ENCODE measurements around the gene PGS1.

Gene PGS1

DNA sequence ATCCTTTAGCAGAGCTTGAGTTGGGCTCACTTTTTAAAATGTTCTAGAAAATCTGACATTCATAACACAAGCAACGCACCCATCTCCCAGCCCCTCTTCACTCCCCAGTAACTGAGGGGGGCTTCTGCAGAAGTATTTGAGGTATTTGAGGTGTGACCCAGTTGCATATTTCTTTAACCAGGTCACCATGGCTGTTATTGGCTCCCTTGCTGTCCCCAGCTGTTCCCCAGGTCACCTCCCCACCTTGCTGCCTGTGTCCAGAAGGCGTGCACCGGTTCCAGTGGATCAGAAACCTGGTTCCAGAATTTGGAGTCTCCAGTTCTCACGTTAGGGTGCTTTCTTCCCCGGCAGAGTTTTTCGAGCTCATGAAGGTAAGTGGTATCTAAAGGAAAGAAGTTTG is 13.8 kb downstream of the PGS1 start:
- no peak for DNase-seq (ENCODE audit: extremely low read depth, low read depth)

DNA sequence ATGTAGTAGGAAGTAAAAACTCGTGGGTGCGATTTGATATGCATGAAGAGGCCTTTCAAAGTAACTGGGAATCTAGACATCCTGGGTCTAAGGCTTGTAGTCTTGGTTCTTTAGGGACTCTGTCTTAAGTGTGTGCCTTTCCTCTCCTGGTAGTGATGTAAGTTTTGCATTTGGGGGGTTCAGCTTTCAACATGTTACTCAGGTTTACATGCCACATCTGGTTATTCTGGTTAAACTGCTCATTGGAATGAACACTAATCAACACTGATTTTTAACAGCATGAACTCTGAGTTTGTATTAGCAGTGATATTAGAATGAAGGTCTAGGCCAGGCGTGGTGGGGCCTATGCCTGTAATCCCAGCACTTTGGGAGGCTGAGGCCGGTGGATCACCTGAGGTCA is 15.1 kb downstream of the PGS1 start:
- TF ChIP-seq, protein P1, sequence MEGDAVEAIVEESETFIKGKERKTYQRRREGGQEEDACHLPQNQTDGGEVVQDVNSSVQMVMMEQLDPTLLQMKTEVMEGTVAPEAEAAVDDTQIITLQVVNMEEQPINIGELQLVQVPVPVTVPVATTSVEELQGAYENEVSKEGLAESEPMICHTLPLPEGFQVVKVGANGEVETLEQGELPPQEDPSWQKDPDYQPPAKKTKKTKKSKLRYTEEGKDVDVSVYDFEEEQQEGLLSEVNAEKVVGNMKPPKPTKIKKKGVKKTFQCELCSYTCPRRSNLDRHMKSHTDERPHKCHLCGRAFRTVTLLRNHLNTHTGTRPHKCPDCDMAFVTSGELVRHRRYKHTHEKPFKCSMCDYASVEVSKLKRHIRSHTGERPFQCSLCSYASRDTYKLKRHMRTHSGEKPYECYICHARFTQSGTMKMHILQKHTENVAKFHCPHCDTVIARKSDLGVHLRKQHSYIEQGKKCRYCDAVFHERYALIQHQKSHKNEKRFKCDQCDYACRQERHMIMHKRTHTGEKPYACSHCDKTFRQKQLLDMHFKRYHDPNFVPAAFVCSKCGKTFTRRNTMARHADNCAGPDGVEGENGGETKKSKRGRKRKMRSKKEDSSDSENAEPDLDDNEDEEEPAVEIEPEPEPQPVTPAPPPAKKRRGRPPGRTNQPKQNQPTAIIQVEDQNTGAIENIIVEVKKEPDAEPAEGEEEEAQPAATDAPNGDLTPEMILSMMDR (IDR thresholded peaks at IDR 0.05; ENCODE audit: low read depth, low read length) = no peak
- DNase-seq (ENCODE audit: extremely low read depth, low read depth) = no peak

More for the DNA sequence above, 13.8 kb downstream of the PGS1 start:
- TF ChIP-seq, protein P1 (IDR thresholded peaks at IDR 0.05; ENCODE audit: low read depth, low read length) = no peak

DNA sequence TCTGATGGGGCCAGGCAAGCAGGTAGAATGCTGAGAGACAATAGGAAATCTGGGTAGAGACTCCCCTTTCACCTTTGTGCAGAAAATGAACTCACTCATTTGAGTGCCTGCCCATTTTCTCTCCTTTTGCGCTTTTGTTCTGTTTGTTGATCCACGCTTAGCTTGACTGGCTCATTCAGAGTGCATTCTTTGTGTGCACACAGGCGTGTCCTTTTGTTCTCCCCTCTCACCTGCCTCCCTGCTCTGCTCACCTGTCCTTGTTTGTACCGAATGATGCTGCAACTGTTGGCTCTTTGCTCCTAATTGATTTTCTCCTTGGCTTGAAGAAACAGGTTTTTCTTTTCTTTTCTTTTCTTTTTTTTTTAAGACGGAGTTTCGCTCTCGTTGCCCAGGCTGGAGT is 15.8 kb downstream of the PGS1 start:
- no peak for DNase-seq (ENCODE audit: extremely low read depth, low read depth)
- TF ChIP-seq, protein P1 (IDR thresholded peaks at IDR 0.05; ENCODE audit: low read depth, low read length) = no peak

DNA sequence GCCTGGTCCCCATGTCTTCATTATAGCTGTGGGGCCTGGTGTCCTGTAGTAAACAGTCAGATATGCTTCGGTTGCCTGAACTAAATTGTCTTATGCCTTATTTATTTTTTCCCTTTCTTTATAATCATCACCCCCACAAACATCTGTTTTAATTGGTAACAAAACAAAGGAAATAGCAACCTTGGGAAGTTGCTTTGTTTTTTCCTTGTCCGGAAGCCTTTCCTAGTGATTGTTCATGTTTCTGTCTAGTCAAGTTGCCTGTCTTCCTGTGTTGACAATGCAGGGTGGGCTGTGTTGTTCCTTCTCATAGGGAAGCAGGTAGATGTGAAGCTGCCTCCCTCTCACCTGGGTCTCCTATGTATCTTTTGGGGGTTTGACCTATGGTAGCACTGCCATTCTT is 16.7 kb downstream of the PGS1 start:
- DNase-seq (ENCODE audit: extremely low read depth, low read depth) = no peak
- TF ChIP-seq, protein P1 (IDR thresholded peaks at IDR 0.05; ENCODE audit: low read depth, low read length) = no peak

DNA sequence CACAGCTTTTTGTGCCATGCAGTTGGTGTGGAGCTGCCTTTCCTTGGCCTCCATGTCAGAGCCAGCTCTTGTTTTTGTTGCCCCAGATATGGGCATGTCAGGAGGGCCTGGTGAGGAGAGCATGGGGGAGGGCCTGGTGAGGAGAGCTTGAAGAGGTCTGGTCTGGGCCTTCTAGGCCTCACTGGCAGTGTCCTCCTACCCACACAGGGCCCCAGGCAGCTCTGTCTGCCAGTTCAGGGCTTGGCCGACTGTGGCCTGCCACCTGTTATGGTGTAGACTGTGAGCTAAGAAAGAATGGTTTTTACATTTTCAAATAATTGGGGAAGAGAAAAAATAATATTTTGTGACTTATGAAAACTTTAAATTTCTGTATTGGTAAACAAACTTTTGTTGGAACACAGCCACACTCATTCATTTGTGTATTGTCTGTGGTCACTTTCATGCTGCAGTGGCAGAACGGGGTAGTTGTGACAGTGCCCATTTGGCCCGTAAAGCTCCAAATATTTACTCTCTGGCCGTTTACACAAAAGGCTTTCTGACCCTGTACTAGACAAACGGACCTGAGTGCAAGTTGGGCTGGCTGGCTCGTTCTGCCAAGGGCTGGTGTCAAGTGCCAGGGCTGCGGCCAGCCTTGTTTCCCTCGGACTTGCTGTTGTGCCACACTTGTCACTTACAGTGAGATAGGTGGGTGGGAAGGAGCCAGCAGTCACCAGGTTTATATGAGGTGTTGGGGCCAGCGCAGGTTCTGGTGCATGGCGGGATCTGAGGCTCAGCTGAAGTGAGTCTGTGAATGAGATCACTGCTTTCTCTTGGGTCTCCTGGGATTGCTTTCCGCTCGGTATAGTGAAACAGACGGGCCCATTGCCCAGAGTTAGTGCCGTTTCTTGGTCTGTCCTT is 18.2 kb downstream of the PGS1 start:
- TF ChIP-seq, protein P1 (IDR thresholded peaks at IDR 0.05; ENCODE audit: low read depth, low read length) = no peak
- DNase-seq (ENCODE audit: extremely low read depth, low read depth) = no peak

DNA sequence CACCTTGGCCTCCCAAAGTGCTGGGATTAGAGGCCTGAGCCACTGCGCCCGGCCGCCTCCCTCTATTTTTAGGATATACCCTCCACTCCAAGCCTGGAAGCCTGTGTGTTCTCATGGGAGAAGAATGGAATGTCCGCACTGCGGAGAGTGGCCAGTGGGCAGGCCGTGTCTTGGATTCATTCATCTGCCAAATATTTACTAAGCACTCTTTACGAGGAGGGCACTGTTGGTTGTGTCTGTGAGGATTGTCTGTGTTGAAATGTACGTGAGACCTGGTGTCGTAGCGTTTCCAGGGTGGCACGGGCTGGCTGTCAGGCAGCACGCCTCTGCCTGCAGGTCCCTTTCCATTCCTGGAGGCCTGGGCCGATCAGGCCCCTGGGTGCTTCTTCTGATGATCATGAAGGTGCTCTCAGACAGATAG is 19.2 kb downstream of the PGS1 start:
- TF ChIP-seq, protein P1 (IDR thresholded peaks at IDR 0.05; ENCODE audit: low read depth, low read length) = no peak
- DNase-seq (ENCODE audit: extremely low read depth, low read depth) = no peak

DNA sequence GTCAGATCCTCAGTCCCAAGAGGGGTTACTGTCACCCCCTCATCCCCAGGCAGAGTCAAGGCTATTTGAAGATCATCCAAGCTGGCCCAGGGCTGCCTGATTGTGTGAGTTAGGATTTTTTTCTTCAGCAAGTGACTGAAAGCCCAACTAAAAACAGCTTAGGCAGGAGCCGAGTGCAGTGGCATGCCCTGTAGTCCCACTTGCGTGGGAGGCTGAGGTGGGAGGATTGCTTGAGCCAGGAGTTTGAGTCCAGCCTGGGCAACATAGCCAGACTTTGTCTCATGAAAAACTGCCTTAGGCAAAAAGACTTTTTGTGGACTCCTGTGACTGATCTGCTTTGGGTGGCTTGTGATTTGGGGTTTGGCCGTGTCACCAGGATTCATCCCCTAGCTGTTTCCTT is 19.9 kb downstream of the PGS1 start:
- TF ChIP-seq, protein P1 (IDR thresholded peaks at IDR 0.05; ENCODE audit: low read depth, low read length) = no peak
- DNase-seq (ENCODE audit: extremely low read depth, low read depth) = no peak

Data from AG09319 (cell line).